NCI-H82 (cell line): ENCODE results near the gene STMN3.
"Not testable (repeated sequence)": the region's sequence is repeated elsewhere in the genome, so short reads cannot be mapped to it uniquely, and the experiment has no call there.

Experiments used
- DNase-seq: peaks from one replicate; lab custom pipeline; 2025; lab: John Stamatoyannopoulos, UW

The STMN3 gene

DNA sequence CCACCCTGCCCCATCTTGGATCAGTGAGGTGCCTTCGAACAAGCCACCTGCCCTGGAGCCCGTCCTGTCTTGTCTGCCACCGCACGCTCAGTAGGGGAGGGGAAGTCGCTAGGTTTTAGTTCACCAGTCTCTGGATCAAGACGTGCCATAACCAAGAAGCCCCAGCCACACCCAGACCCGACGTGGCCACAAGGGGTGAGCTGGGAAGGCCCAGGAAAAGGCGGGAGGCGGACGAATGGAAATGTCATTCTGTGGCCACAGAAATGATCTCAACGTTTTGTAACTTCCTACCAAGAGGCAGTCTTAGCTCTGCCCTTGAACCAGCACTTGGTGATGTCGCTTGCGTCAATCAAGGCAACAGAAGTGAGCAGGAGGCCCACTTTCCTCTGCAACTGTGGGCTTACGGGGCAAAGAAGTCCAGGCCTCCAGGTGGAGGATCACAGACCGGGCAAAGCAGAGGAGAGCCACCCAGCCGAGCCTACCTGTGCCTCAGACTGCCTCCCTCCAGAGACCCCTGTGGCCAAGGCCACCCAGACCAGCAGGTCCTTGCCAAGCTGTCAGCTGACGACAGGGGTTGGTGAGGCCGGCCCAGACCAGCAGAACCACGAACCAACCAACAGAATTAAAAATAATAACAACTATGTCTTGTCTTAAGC is 40.8 kb downstream of the STMN3 start:
- no peak for DNase-seq

- DNase-seq = no peak
Measured at GRCh38 chr20:63611646-63612045, 41.6 kb downstream of the STMN3 start.

DNA sequence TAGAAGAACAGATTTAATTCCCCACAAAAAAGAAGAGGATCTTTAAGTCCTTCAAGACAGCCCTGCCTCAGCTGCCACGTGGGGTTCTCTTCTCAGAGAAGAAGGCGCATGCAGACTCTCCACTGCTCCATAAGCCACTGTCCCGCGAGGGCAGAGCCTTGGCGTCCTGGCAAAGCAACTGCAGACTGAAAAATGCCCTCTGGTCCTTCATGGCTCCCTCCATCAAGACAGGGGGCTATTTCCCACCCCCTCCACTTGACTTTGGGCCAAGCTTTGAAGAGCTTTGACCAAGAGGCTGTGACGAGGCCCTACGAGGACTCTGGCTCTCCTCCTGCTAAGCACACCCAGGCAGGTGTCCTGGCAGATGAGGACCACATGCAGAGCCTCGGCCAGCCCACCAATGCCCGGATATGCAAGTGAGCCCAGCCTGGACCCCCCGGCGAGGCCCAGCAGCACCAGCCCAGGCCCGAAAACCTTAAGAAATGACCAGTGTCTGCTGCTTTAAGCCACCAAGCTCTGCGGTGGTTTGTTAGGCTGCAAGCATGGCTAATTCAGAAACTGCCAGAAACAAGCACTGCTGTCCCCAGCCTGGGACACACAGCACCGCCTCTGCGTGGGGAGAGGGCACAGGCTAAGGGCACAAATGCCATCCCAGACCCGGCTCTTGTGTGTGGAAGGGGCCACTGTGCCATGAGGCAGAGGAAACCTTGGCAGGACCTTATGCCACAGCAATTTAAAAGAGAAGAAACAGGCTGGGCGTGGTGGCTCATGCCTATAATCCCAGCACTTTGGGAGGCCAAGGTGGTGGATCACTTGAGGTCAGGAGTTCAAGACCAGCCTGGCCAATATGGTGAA is 42.4 kb downstream of the STMN3 start:
- DNase-seq = no peak

DNA sequence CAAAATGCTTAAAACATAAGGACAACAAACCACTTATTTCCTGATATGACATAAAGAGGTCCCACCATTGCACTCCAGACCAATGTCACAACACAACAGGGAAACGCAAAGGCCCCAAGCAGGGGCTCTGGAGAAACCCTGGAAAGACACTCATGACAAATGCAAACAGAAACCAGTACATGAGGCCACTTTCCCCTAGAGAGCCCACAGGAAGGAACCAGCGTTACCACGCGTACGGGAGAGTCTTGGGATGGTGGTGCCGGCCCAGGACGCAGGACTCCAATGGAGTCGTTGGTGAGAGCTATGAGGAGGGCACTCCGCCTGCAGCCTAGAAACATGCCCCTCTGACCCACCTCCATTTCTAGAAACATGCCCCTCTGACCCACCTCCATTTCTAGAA is 46.5 kb downstream of the STMN3 start:
- DNase-seq = no peak

GRCh38 chr20:63602321-63602720 is 50.9 kb downstream of the STMN3 start:
- no peak for DNase-seq

GRCh38 chr20:63601679-63602078 is 51.5 kb downstream of the STMN3 start:
- DNase-seq = not testable (repeated sequence)

DNA sequence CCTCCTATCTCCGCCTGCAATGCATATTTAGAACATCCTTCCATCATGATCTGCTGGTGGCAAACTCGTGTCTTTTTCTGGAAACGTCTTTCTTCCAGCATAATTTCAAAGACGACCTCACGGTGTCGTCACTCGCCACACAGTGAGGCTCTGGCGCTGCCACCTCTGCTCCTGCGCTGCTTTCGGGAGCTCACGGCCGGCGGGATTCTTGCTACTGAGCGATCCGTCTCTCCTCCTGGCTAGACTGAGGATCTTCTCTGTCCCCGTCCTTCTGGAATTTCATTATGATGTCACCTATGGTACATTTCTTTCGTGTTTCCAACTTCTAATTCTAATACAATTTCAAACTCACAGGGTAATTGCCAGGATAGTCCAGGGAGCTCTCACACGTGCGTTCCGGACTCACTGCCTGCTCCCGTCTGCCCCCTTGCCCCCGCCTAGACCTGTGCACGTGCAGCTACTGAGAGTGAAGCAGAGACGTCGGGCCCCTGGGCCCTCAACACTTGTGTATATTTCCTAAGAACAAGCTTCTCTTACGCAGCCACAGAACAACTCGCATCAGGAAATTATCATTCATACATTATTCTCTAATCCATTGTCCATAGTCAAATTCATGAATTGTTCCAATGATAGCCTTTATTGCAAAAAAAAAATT is 53.7 kb downstream of the STMN3 start:
- DNase-seq = no peak

DNA sequence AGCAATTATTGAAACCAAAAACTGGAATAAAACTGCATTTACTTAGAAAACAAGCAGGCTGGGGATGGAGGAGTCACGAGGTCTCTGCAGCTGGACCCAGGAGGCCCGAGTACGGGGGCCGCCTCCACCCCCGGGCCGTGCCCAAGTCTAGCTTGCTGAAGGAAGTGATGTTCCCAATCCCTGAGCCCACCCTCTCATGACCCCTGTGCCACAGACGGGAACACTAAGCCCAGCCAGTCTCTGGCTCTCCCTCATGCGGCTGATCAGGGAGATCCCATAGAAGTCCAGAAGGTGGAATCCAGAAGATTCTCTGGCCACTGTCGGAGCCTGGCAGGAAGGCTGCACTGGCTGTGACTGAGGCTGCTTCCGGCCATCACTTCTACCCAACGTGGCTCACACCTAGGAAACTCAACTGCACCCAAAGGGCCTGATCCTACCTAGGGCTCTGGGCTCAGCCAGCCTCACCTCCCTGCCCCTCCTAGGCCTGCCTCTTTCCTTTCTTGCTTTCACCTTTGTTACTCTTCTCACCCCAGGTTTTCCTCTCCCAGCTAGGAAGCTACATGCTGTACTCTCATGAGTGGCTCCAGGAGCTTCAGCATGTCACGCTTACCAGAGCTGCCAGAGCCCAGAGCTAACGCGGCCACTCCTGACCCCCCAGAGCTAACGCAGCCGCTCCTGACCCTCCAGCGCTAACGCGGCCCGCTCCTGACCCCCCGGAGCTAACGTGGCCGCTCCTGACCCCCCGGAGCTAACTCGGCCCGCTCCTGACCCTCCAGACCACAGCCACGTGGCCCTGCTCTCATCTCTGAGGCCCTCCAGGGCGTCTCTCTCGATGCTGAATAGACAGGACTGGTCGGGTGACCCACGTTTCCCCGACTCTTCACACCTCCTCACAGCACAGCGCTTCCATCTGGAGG is 54.5 kb downstream of the STMN3 start:
- DNase-seq = no peak

- no peak for DNase-seq
Measured at GRCh38 chr20:63597651-63598478, 55.4 kb downstream of the STMN3 start.

GRCh38 chr20:63596423-63596822 is 56.8 kb downstream of the STMN3 start:
- no peak for DNase-seq

DNA sequence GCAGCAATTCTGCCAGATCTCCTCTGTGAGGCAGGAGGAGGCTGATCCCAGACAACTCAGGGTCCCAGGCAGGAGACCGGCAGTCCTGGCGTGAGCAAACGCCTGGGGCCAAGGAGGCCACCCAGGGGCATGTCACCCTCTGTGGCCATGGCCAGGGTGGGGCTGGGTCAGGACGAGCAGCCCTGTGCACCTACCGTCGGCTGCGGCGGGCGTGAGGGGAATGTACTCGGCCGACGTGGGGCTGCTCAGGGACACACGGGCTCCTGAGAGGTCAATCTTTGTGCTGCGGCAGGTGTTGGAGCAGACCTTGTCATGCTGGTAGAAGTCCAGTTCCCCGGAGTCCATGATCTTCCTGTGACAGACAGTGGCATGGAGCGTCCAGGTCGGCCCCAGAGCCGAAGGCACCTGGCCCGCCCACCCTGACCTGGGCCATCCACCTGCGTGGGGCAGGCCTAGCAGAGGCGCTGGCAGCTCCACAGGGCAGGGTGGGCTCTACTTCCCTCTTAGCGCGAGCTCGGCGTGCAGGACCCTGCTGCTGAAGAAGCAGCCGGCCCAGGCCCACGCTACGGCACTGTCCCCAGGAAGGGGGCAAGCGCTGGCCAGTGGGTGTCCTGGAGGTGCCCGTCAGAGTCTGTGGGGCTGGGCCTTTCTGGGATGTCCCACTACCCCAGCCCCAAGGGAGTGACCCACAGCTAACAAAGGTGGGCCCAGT is 57.7 kb downstream of the STMN3 start:
- DNase-seq = no peak

DNA sequence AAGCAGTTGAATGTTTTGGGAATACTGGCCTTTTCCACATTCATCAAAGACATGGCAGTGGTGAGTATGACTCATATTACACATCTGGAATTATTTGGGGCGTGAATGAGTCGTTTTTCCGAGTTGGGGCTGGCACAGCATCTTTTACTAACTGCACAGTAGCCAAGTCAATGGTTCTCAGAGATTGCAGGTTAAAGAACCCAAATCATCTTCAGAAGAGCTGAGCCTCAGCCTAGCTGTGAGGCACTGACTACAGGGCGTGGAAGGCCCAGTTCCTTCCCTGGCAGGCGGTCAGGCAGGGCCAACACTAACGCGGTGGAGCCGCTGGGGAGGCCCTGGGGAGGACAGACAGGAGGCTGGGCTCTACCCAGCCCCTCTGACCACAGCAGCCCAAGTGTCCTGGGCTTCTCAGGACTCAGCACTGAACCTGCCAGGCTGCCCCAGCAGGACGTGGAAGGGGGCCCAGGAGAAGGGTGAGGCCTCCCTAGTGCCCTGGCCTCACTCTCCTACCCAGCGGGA is 59.1 kb downstream of the STMN3 start:
- DNase-seq = no peak

DNA sequence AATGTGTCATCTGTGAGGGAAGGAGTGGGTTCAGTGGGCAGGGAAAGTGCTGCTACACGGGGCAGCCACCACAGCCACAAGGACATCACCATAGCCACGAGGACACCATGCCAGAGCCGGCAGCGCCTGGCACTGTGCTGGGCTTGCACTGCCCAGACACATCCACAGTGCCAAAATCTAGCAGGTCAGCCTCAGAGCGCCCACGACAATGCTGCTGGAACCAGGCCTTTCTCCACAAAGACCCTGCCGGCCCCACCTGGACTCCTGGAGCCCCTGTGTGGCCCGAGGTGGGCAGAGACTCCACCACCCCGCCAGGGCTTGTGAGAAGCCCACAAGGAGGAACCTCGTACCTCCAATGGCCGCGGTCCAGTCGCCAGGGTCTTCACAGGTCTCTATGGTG is 60.6 kb downstream of the STMN3 start:
- no peak for DNase-seq

DNA sequence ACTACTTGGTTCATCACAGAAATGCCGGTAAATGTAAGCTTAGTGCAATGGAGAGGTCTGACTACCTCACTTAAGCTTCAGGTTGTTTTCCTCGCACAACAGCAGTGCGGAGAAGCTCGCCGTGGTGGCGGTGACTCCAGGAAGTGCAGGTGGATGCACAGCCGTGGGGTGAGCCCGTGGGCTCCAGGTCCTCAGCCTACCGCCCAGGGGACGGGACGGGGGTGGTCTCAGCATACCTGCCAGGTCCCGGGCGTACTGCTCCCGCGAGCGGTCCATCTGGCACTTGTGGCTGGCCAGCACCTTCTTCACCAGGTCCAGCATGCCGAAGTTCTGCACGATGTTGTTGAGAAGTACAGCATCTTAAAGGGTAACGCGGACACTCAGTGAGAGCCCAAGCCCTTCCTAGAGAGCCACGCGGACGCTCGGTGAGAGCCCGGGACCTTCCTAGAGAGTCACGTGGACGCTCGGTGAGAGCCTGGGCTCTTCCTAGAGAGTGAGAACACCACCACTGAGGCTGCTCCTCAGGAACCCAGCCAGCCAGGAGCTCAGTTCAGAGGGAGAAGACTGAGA is 61.4 kb downstream of the STMN3 start:
- no peak for DNase-seq

DNA sequence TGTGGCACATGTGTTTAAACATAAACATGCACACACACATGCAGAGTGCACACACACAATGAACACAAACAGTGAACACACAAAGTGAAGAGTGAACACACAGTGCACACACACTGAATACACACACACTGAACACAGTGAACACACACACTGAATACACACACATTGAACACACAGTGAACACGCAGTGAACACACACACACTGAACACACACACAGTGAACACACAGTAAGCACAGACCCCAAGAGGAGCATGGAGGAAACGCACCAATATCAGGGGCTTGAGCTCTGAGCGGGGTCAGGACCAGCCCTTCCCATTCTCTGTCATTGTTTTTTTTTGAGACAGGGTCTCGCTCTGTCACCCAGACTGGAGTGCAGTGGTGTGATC is 62.1 kb downstream of the STMN3 start:
- DNase-seq = no peak

DNA sequence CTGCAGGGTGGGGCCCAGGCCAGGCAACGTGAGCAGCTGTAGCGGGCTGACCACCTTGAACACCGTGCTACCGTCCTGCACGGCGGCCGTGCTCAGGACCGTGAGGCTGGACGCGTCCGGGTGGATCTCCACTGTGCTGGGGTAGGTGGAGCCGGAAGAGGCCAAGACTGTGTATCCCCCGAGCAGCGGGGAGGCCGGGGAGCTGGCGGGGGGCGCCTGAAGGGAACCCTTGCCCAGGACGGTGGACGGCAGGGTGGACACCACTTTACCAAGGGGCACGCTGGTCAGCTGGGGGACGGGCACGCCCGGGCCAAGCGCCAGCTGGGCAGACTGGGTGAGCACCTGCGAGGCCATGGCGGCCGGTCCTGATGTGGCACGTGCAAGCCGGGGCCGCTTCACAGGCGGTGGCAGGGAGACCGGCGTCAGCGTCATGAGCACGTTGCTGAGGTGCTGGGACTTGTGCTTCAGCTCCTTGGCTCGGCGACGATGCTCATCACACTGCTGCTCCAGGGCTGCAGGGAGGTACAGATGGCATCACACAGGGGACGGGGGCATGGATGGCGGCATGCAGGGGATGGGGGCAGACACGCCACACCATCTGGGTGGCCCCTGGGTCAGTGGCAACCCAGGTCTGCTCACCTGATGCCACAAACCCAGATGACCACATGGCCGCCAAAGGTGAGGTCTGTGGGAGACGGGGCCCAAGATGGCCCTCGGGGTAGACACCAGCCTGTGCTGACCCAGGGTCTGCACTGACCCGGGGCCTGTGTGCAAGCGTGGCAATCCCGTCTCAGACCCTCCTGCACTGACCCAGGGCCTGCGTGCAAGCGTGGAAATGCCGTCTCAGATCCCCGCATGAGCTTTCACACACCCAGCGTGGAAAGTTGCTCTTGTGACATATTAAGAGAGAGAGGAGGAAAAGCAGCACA is 62.7 kb downstream of the STMN3 start:
- DNase-seq = no peak
